ENCODE results near the gene CD226. TPM values are rescaled to one million over a fixed set of nuclear protein-coding genes. Genes with fewer than 3 reads are reported as not detected.
A peak's percentile ranks its signal among the peaks of the same experiment; 100 is the strongest.
"Not testable (repeated sequence)": the region's sequence is repeated elsewhere in the genome, so short reads cannot be mapped to it uniquely, and the experiment has no call there.

CD226 gene
- total RNA-seq, 1 donor from 2014 or later, result 2.9 TPM

GRCh38 chr18:69956665-69957620 is 9.3 kb upstream of the CD226 start:
- no peak for DNase-seq (ENCODE audit: low spot score)

GRCh38 chr18:69956057-69956456 is 8.4 kb upstream of the CD226 start:
- DNase-seq (ENCODE audit: low spot score), result no peak

- DNase-seq (ENCODE audit: low spot score), result no peak
Observed at GRCh38 chr18:69954719-69955480, 7.2 kb upstream of the CD226 start.

GRCh38 chr18:69953191-69953590 is 5.5 kb upstream of the CD226 start:
- DNase-seq (ENCODE audit: low spot score), result no peak

- DNase-seq (ENCODE audit: low spot score), result no peak
Observed at GRCh38 chr18:69951182-69951581, 3.5 kb upstream of the CD226 start.

DNA sequence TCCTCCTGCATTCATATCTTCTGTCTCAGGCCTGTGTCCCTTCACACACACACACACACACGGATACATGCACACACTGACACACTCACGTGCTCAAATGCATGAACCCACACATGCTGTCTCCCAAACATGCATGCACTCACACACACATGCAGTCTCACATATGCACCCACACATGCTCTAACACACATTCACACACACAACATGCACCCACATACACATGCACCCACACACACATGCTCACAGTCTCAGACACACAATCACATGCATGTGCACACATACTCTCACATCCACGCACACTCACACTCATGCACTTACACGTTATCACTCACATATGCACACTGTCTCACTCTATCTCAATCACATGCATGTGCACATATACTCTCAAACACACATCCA is 1.9 kb upstream of the CD226 start:
- DNase-seq (ENCODE audit: low spot score), result no peak

DNA sequence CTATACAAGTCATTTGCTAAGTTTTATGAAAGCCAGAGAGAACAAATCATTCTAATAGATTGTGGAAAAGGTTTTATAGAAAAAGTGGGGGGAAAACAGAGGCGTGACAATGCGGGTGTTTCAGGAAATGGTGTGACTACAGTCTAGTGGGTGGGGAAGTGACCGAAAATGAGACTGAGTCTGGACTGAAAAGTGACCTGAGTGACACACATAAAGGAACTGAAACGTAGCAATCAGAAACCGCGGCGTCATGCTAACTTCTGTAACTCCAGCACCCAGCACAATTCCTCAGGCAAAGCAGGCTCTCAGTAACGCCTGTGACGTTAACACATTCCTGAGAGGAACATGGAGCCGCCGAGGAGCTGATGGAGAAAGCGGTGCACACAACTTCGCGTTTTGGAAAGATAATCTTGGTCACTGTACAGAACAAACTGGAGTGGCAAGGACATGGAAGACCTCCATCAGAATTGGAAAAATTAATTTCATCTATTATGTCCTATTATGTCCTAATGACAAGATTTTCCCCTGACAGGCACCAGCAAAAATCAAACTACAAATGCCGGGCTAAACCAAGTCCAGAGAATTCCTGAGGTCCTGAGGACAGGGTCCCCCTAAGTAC is 1.4 kb upstream of the CD226 start:
- DNase-seq (ENCODE audit: low spot score), result peak; percentile 29

- no peak for DNase-seq (ENCODE audit: low spot score)
Observed at GRCh38 chr18:69948256-69948655, 583 bp upstream of the CD226 start.

- DNase-seq (ENCODE audit: low spot score), result no peak
Observed at GRCh38 chr18:69946608-69947155, 991 bp downstream of the CD226 start.

DNA sequence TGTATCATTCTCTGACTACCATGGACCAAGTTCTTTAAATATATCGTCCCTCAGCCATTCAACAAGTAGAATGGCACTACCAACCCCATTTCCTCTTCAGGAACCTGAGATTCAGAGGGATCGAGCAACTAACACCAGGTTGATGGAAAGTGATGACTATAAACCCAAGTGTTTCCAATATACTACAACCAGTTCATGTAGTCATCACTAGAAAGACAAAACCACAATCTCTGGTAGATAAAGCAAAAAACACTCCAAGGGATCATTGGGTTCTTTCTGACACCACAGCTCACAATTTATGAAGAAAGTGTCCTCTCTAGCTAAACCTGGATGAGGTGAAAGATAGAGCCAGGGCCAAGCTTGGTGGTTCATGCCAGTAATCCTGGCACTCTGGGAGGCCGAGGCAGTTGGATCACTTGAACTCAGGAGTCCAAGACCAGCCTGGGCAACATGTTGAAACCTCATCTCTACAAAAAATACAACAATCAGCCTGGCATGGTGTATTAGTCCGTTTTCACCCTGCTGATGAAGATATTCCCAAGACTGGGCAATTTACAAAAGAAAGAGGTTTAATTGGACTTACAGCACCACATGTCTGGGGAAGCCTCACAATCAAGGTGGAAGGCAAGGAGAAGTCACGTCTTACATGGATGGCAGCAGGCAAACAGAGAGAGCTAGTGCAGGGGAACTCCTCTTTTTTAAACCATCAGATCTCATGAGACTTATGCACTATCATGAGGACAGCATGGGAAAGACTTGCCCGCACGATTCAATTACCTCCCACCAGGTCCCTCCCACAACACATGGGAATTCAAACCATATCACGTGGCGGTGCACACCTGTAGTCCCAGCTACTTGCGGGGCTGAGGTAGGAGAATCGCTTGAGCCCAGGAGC is 2.2 kb downstream of the CD226 start:
- DNase-seq (ENCODE audit: low spot score), result no peak

DNA sequence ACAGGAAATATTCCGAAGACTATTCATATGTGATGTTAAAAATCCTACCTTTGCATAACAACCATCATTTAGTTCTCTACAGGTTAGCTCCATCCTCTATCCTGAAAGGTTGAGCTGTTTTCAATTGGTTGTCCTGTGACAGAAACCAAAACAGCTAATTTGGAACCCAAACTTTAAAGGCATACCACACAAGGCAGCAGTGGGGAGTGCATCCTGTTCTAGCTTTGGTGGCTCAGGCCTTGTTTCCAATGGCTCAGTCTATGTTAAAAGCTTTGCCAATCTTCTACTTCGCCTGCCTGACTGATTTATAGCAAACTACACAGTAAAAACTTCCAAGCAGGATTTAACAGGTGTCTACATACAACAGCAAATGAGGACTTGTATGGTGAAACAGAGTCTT is 3.2 kb downstream of the CD226 start:
- no peak for DNase-seq (ENCODE audit: low spot score)

DNA sequence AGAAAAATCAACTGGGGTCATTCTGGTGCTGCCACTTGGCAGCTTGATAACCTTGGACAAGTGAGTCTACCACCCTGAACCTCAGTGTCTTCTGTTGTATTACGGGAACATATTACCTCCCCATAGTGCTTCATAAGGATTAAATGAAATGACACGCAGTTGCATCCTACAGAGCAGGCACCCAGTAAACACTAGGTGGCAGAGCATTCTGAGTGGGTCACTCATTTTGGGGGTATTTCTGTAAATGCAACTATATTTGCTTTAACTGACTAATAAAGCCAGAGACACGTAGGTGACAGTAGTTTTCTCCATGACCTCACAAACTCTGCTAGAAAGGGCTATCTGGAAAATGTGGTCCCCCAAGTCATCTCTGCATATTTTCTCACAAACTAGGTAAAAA is 4.7 kb downstream of the CD226 start:
- no peak for DNase-seq (ENCODE audit: low spot score)

DNA sequence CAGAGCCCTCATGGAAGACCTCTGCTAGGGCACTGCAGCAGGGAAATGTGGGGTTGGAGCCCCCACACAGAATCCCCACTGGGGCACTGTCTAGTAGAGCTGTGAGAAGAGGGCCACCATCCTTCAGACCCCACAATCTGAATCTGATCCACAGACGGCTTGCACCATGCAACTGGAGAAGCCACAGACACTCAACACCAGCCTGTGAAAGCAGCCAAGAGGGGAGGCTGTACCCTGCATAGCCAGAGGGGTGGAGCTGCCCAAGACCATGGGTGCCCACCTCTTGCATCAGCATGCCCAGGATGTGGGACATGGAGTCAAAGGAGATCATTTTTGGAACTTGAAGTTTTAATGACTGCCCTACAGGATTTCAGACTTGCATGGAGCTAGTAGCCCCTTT is 6.5 kb downstream of the CD226 start:
- no peak for DNase-seq (ENCODE audit: low spot score)

- not testable (repeated sequence) for DNase-seq (ENCODE audit: low spot score)
Observed at GRCh38 chr18:69939812-69940211, 7.9 kb downstream of the CD226 start.

DNA sequence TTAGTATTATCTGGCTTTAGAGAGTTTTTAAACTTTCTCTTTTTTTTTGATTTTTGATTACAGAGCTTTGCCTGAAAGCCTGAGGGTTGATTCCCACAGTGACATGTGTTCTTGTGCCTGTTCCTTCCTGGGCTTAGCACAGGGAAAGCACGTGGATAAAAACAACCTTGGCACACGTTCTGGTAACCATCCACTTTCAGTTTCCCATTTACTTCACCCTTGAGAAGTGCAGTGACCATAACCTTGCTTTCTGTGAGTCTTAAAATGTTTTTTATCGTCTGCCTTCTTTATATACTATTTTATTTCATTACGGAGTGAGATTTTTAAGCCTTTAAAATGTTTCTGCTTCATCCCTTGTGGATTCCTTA is 11.5 kb downstream of the CD226 start:
- no peak for DNase-seq (ENCODE audit: low spot score)

DNA sequence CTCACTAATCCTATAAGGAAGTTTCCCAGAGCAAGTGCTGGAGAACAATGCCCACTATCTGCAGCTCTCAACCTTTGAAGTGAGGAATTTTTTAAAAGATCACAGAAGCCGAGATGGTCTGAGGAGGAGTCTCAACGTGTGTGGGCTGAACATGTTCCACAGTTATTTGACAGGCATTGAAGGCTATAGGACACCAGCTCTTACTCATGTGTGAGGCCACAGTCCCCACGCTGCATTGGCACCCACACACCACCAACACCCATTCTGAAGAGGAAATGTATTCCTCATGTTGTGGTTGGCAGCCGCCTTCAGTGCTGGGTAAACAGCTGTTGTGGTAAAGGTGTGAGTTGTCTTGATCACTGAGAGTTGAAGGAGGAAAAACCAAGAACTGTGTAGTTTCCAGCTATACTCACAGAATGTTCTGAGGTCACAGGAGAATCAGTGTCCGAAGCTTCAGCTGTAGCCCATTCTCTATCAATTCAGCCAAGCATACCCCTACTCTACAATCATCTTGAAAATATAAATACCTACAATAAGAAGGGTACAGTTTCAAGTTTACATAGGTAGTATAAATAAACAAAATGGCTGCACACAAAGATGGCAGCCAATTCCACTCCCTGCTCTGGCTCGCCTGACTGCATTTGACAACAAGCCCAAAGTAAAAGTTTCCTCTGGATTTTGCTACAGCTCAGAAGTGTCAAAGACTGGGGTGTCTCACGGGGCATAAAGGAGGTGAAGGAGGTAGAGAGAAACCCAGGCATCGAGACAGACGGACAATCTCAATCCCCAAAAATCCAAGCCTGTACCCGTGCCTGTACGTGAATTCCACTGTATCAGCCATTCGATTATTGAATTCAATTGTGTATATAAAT is 12.1 kb downstream of the CD226 start:
- DNase-seq (ENCODE audit: low spot score), result peak; percentile 27

GRCh38 chr18:69934601-69935265 is 12.9 kb downstream of the CD226 start:
- DNase-seq (ENCODE audit: low spot score), result no peak

- no peak for DNase-seq (ENCODE audit: low spot score)
Observed at GRCh38 chr18:69929041-69929774, 18.5 kb downstream of the CD226 start.

DNA sequence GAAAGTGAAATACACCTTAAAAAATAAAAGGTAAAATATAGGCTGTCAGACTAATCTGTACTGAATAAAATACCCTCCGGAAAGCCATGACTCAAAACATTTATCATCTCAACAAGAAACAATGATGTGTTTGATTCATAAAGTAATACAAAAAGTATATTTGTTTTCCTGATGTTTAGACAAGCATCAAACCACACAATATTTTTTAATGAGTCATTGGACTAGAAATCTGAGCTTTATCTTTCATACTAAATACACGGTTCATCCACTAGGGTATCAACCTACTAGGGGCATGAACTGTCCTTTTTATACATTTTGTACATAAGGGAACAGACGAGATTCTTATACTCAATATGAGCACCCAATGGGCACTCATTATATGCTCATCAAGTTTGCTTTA is 31.3 kb downstream of the CD226 start:
- DNase-seq (ENCODE audit: low spot score), result no peak

All from mucosa of gallbladder (tissue), 1 donor.